Nephron progenitor cell (in vitro differentiated cells): ENCODE data around the gene CDH4.

Experiments used
- DNase-seq: peaks from one replicate; pipeline ENCODE4 v3.0.0; 2021
- H3K27ac Mint-ChIP-seq: 2 replicates; pipeline ENCODE4 v1.8.0; 2021; ENCODE audit warnings: mild to moderate bottlenecking, moderate library complexity, mixed read lengths
- H3K27me3 Mint-ChIP-seq: 2 replicates; pipeline ENCODE4 v1.8.0; 2021; ENCODE audit warnings: mild to moderate bottlenecking, low read depth, mixed read lengths; ENCODE audit not compliant: poor library complexity
- H3K36me3 Mint-ChIP-seq: 2 replicates; pipeline ENCODE4 v1.8.0; 2021; ENCODE audit warnings: low read depth, mixed read lengths
- H3K4me1 Mint-ChIP-seq: 2 replicates; pipeline ENCODE4 v1.8.0; 2021; ENCODE audit warnings: mixed read lengths
- H3K4me3 Mint-ChIP-seq: 2 replicates; pipeline ENCODE4 v1.8.0; 2021; ENCODE audit warnings: mild to moderate bottlenecking, moderate library complexity, mixed read lengths
- H3K9me3 Mint-ChIP-seq: 2 replicates; pipeline ENCODE4 v1.8.0; 2021; ENCODE audit warnings: mild to moderate bottlenecking, moderate library complexity, mixed read lengths
- CTCF ChIP-seq: fragments of 200-600 bp; sonication (generic); IDR thresholded peaks from 2 replicates; pipeline ENCODE4 v1.5.0; 2021; ENCODE audit warnings: antibody characterized with exemption

Gene CDH4

GRCh38 chr20:61571916-61572711, 320.1 kb downstream of the CDH4 start:
- Mint-ChIP-seq H3K4me1 (peaks cover 19% of the 10 kb centered on the region), H3K36me3 (no peaks in the 10 kb centered on the region), H3K4me3 (no peak overlapping the region), H3K9me3 (peaks cover 3% of the 10 kb centered on the region), H3K27ac (no peak overlapping the region), H3K27me3 (peaks cover 4% of the 10 kb centered on the region)
- no peak for TF ChIP-seq CTCF
- no peak for DNase-seq

GRCh38 chr20:61572789-61573188, 320.7 kb downstream of the CDH4 start:
- DNase-seq, result no peak
- Mint-ChIP-seq H3K36me3 (no peaks in the 10 kb centered on the region), H3K27ac (no peak overlapping the region), H3K9me3 (peaks cover 3% of the 10 kb centered on the region), H3K4me3 (no peak overlapping the region), H3K4me1 (peaks cover 19% of the 10 kb centered on the region), H3K27me3 (peaks cover 4% of the 10 kb centered on the region)
- no peak for TF ChIP-seq CTCF

- H3K4me1 Mint-ChIP-seq, result peaks cover 19% of the 10 kb centered on the region
- no peaks in the 10 kb centered on the region for H3K36me3 Mint-ChIP-seq
- TF ChIP-seq CTCF, result no peak
- DNase-seq, result no peak
- H3K27me3 Mint-ChIP-seq, result peaks cover 7% of the 10 kb centered on the region
- H3K27ac Mint-ChIP-seq, result no peak overlapping the region
- H3K4me3 Mint-ChIP-seq, result no peak overlapping the region
- H3K9me3 Mint-ChIP-seq, result peaks cover 3% of the 10 kb centered on the region
Observed at GRCh38 chr20:61573415-61574305, 321.6 kb downstream of the CDH4 start.

- no peak overlapping the region for H3K27ac Mint-ChIP-seq
Observed at GRCh38 chr20:61575151-61575937, 323.3 kb downstream of the CDH4 start.

GRCh38 chr20:61576372-61576771, 324.3 kb downstream of the CDH4 start:
- DNase-seq, result no peak
- no peaks in the 10 kb centered on the region for H3K4me1 Mint-ChIP-seq
- no peak overlapping the region for H3K4me3 Mint-ChIP-seq
- H3K27ac Mint-ChIP-seq, result no peak overlapping the region
- peaks cover 13% of the 10 kb centered on the region for H3K27me3 Mint-ChIP-seq
- H3K36me3 Mint-ChIP-seq, result no peaks in the 10 kb centered on the region
- TF ChIP-seq CTCF, result no peak
- H3K9me3 Mint-ChIP-seq, result peaks cover 3% of the 10 kb centered on the region

More at GRCh38 chr20:61575151-61575937, 323.3 kb downstream of the CDH4 start:
- Mint-ChIP-seq H3K4me3 (no peak overlapping the region), H3K27me3 (peaks cover 11% of the 10 kb centered on the region), H3K9me3 (peaks cover 3% of the 10 kb centered on the region), H3K4me1 (peaks cover 6% of the 10 kb centered on the region), H3K36me3 (no peaks in the 10 kb centered on the region)
- no peak for TF ChIP-seq CTCF
- DNase-seq, result no peak
